ENCODE measurements around the gene ETS1. TPM values are rescaled to one million over a fixed set of nuclear protein-coding genes. Genes with fewer than 3 reads are reported as not detected.

Gene ETS1
- polyA plus RNA-seq, 1 donor (not counting 4 experiments of a cell fraction or from before 2014, with no cell fraction given): 41.0 TPM

DNA sequence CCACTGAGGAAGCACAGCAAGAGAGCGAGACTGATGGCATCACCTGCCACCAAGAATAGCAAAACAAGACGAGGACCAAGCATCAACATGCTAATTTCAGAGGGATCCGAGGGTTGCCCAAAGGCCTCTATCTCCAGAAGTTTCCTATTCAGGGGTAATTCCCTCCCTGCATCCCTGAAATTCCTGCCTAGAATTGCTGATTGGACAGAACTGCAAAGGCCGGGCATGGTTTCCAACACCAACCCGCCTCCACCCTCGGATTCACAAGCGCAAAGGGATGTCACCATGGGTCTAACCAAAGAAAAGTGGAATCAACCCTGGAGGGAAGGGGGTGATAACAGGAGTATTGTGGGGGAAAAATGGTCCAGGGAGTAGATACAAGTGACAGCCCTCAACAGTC is 28.3 kb upstream of the ETS1 start:
- Histone ChIP-seq H3K9me1 (ENCODE audit: control insufficient read depth, extremely low read depth, insufficient read depth, low read length) (no peaks in the 10 kb centered on the region), H3K27me3 (ENCODE audit: control insufficient read depth, extremely low read depth, insufficient read depth, low read length) (peaks cover 9% of the 10 kb centered on the region), H3K36me3 (ENCODE audit: control insufficient read depth in 2 of 2, extremely low read depth in 1 of 2, insufficient read depth in 2 of 2, low read length in 2 of 2) (no peaks in the 10 kb centered on the region), H3K4me2 (ENCODE audit: control insufficient read depth, extremely low read depth, insufficient read depth, low read depth, low read length) (no peak overlapping the region), H3K4me3 (ENCODE audit: control insufficient read depth in 2 of 3, extremely low read depth in 1 of 3, insufficient read depth in 2 of 3, low read depth in 1 of 3, low read length in 3 of 3) (no peak overlapping the region), H3K27ac (ENCODE audit: control insufficient read depth, insufficient read depth, low read length) (no peak overlapping the region), H3K9me3 (ENCODE audit: control insufficient read depth, low read depth, low read length) (no peaks in the 10 kb centered on the region), H3K9ac (ENCODE audit: control insufficient read depth, extremely low read depth, insufficient read depth, low read length) (no peak overlapping the region), H2AFZ (ENCODE audit: control insufficient read depth, low read length) (no peak overlapping the region), H4K20me1 (ENCODE audit: control insufficient read depth, extremely low read depth, insufficient read depth, low read length) (no peaks in the 10 kb centered on the region), H3K79me2 (ENCODE audit: control insufficient read depth, insufficient read depth, low read length) (no peaks in the 10 kb centered on the region), H3K4me1 (ENCODE audit: control insufficient read depth, extremely low read depth, insufficient read depth, low read length) (no peaks in the 10 kb centered on the region)
- DNase-seq (ENCODE audit: low read depth, low spot score): no peak
- FAIRE-seq: no peak
- dilution Hi-C loops (cut with MboI; ENCODE audit: extremely low pct_ligation_motif_present, low sequenced_read_pairs): loop anchor here (25.0 kb wide), 1 partner anchor 103 kb away; no protein-coding TSS in a partner anchor
- TF ChIP-seq, protein P1, sequence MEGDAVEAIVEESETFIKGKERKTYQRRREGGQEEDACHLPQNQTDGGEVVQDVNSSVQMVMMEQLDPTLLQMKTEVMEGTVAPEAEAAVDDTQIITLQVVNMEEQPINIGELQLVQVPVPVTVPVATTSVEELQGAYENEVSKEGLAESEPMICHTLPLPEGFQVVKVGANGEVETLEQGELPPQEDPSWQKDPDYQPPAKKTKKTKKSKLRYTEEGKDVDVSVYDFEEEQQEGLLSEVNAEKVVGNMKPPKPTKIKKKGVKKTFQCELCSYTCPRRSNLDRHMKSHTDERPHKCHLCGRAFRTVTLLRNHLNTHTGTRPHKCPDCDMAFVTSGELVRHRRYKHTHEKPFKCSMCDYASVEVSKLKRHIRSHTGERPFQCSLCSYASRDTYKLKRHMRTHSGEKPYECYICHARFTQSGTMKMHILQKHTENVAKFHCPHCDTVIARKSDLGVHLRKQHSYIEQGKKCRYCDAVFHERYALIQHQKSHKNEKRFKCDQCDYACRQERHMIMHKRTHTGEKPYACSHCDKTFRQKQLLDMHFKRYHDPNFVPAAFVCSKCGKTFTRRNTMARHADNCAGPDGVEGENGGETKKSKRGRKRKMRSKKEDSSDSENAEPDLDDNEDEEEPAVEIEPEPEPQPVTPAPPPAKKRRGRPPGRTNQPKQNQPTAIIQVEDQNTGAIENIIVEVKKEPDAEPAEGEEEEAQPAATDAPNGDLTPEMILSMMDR (optimal IDR thresholded peaks at IDR 0.05 in 1 of 3, IDR thresholded peaks at IDR 0.05 in 1 of 3, conservative IDR thresholded peaks at IDR 0.05 in 1 of 3; ENCODE audit: extremely low read depth in 1 of 3, insufficient read depth in 2 of 3, low read length in 3 of 3): no peak
- TF ChIP-seq EZH2 (IDR thresholded peaks at IDR 0.05; ENCODE audit: low read length): no peak

DNA sequence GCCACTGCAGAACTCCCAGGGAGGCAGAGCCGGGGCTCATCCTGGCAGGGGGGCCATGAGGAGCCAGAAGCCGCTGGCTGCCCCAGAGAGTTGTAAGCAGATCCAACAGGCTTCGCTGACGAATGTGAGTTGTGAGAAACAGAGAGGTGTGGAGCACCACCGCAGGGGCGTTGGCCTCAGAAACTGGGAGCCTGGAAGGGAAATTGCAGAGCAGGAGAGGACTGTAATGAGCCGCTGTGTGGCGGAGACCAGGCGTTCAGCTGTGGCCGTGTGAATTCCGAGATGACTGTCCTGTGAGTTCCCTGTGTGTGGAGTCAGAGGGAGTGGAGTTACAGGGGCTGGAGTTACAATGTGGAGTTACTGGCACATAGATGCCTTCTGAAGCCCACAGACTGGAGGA is 27.7 kb upstream of the ETS1 start:
- Histone ChIP-seq H3K27me3 (ENCODE audit: control insufficient read depth, extremely low read depth, insufficient read depth, low read length) (peaks cover 6% of the 10 kb centered on the region), H3K36me3 (ENCODE audit: control insufficient read depth in 2 of 2, extremely low read depth in 1 of 2, insufficient read depth in 2 of 2, low read length in 2 of 2) (no peaks in the 10 kb centered on the region), H3K9me1 (ENCODE audit: control insufficient read depth, extremely low read depth, insufficient read depth, low read length) (no peaks in the 10 kb centered on the region), H3K27ac (ENCODE audit: control insufficient read depth, insufficient read depth, low read length) (no peak overlapping the region), H3K4me1 (ENCODE audit: control insufficient read depth, extremely low read depth, insufficient read depth, low read length) (no peaks in the 10 kb centered on the region), H3K4me3 (ENCODE audit: control insufficient read depth in 2 of 3, extremely low read depth in 1 of 3, insufficient read depth in 2 of 3, low read depth in 1 of 3, low read length in 3 of 3) (no peak overlapping the region), H3K9ac (ENCODE audit: control insufficient read depth, extremely low read depth, insufficient read depth, low read length) (no peak overlapping the region), H2AFZ (ENCODE audit: control insufficient read depth, low read length) (no peak overlapping the region), H4K20me1 (ENCODE audit: control insufficient read depth, extremely low read depth, insufficient read depth, low read length) (no peaks in the 10 kb centered on the region), H3K4me2 (ENCODE audit: control insufficient read depth, extremely low read depth, insufficient read depth, low read depth, low read length) (no peak overlapping the region), H3K79me2 (ENCODE audit: control insufficient read depth, insufficient read depth, low read length) (no peaks in the 10 kb centered on the region), H3K9me3 (ENCODE audit: control insufficient read depth, low read depth, low read length) (no peaks in the 10 kb centered on the region)
- FAIRE-seq (no peak), DNase-seq (ENCODE audit: low read depth, low spot score) (no peak)
- dilution Hi-C loops (cut with MboI; ENCODE audit: extremely low pct_ligation_motif_present, low sequenced_read_pairs): loop anchor here (25.0 kb wide), 1 partner anchor 103 kb away; no protein-coding TSS in a partner anchor
- no peak for TF ChIP-seq EZH2 (IDR thresholded peaks at IDR 0.05; ENCODE audit: low read length)

DNA sequence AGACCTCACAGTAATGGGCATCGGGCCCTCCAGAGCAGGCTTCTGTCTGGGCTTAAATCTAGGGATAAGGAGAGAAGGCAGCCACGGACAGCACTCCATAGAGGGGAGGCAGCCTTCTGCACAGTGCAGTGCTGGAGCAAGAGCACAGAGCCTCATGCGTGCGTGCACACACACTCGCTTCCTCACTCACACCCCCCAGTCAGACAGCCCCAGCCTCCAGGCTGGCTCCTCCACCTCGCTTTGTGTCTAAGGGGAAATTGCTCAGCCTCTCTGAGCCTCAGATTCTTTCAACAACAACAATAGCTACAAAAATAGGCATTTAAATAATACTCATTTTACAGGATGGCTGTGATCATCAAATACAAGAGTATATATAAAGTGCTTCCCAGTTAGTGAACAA is 26.7 kb upstream of the ETS1 start:
- no peaks in the 10 kb centered on the region for H3K4me1 ChIP-seq (ENCODE audit: control insufficient read depth, extremely low read depth, insufficient read depth, low read length)
- no peak overlapping the region for H3K9ac ChIP-seq (ENCODE audit: control insufficient read depth, extremely low read depth, insufficient read depth, low read length)
- no peak overlapping the region for H3K4me2 ChIP-seq (ENCODE audit: control insufficient read depth, extremely low read depth, insufficient read depth, low read depth, low read length)
- H3K27ac ChIP-seq (ENCODE audit: control insufficient read depth, insufficient read depth, low read length): no peak overlapping the region
- no peaks in the 10 kb centered on the region for H3K79me2 ChIP-seq (ENCODE audit: control insufficient read depth, insufficient read depth, low read length)
- no peak for FAIRE-seq
- no peak for DNase-seq (ENCODE audit: low read depth, low spot score)
- dilution Hi-C loops (cut with MboI; ENCODE audit: extremely low pct_ligation_motif_present, low sequenced_read_pairs): loop anchor here (25.0 kb wide), 1 partner anchor 102 kb away; no protein-coding TSS in a partner anchor
- no peaks in the 10 kb centered on the region for H3K9me3 ChIP-seq (ENCODE audit: control insufficient read depth, low read depth, low read length)
- H3K36me3 ChIP-seq (ENCODE audit: control insufficient read depth in 2 of 2, extremely low read depth in 1 of 2, insufficient read depth in 2 of 2, low read length in 2 of 2): no peaks in the 10 kb centered on the region
- no peaks in the 10 kb centered on the region for H4K20me1 ChIP-seq (ENCODE audit: control insufficient read depth, extremely low read depth, insufficient read depth, low read length)
- H2AFZ ChIP-seq (ENCODE audit: control insufficient read depth, low read length): no peak overlapping the region
- no peak overlapping the region for H3K4me3 ChIP-seq (ENCODE audit: control insufficient read depth in 2 of 3, extremely low read depth in 1 of 3, insufficient read depth in 2 of 3, low read depth in 1 of 3, low read length in 3 of 3)
- TF ChIP-seq, protein P1 (optimal IDR thresholded peaks at IDR 0.05 in 1 of 3, IDR thresholded peaks at IDR 0.05 in 1 of 3, conservative IDR thresholded peaks at IDR 0.05 in 1 of 3; ENCODE audit: extremely low read depth in 1 of 3, insufficient read depth in 2 of 3, low read length in 3 of 3): no peak
- TF ChIP-seq EZH2 (IDR thresholded peaks at IDR 0.05; ENCODE audit: low read length): no peak
- H3K9me1 ChIP-seq (ENCODE audit: control insufficient read depth, extremely low read depth, insufficient read depth, low read length): no peaks in the 10 kb centered on the region
- H3K27me3 ChIP-seq (ENCODE audit: control insufficient read depth, extremely low read depth, insufficient read depth, low read length): peaks cover 6% of the 10 kb centered on the region

All from keratinocyte (primary cell).